ENCODE results near the gene TRIM8.

TRIM8 gene

GRCh38 chr10:102603946-102604345 lies 40.3 kb upstream of the TRIM8 start:
- H3K27ac ChIP-seq (ENCODE audit: low read depth, low read length), result no peak overlapping the region
- no peak overlapping the region for H3K4me3 ChIP-seq (ENCODE audit: low read depth in 1 of 2, low read length in 2 of 2)
- peaks cover 32% of the 10 kb centered on the region for H3K36me3 ChIP-seq (ENCODE audit: insufficient read depth, low read length)
- H3K4me1 ChIP-seq (ENCODE audit: insufficient read depth, low read length), result no peaks in the 10 kb centered on the region
- H3K9ac ChIP-seq (ENCODE audit: low read length), result no peak overlapping the region
- H3K27me3 ChIP-seq (ENCODE audit: control insufficient read depth in 1 of 2, insufficient read depth in 2 of 2, low read length in 2 of 2), result no peaks in the 10 kb centered on the region
- no peaks in the 10 kb centered on the region for H3K9me3 ChIP-seq (ENCODE audit: low read length)

GRCh38 chr10:102604439-102604841 lies 39.8 kb upstream of the TRIM8 start:
- no peak overlapping the region for H3K4me3 ChIP-seq (ENCODE audit: low read depth in 1 of 2, low read length in 2 of 2)
- H3K36me3 ChIP-seq (ENCODE audit: insufficient read depth, low read length), result peaks cover 28% of the 10 kb centered on the region
- no peak overlapping the region for H3K9ac ChIP-seq (ENCODE audit: low read length)
- H3K4me1 ChIP-seq (ENCODE audit: insufficient read depth, low read length), result no peaks in the 10 kb centered on the region
- no peak overlapping the region for H3K27ac ChIP-seq (ENCODE audit: low read depth, low read length)
- H3K9me3 ChIP-seq (ENCODE audit: low read length), result no peaks in the 10 kb centered on the region
- H3K27me3 ChIP-seq (ENCODE audit: control insufficient read depth in 1 of 2, insufficient read depth in 2 of 2, low read length in 2 of 2), result no peaks in the 10 kb centered on the region

GRCh38 chr10:102605712-102606111 lies 38.6 kb upstream of the TRIM8 start:
- Histone ChIP-seq H3K4me1 (ENCODE audit: insufficient read depth, low read length) (peaks cover 5% of the 10 kb centered on the region), H3K9ac (ENCODE audit: low read length) (no peak overlapping the region), H3K4me3 (ENCODE audit: low read depth in 1 of 2, low read length in 2 of 2) (no peak overlapping the region), H3K9me3 (ENCODE audit: low read length) (no peaks in the 10 kb centered on the region), H3K36me3 (ENCODE audit: insufficient read depth, low read length) (peaks cover 23% of the 10 kb centered on the region), H3K27me3 (ENCODE audit: control insufficient read depth in 1 of 2, insufficient read depth in 2 of 2, low read length in 2 of 2) (no peaks in the 10 kb centered on the region), H3K27ac (ENCODE audit: low read depth, low read length) (no peak overlapping the region)

GRCh38 chr10:102608487-102608886 lies 35.8 kb upstream of the TRIM8 start:
- Histone ChIP-seq H3K4me1 (ENCODE audit: insufficient read depth, low read length) (peaks cover 33% of the 10 kb centered on the region), H3K36me3 (ENCODE audit: insufficient read depth, low read length) (peaks cover 8% of the 10 kb centered on the region), H3K9ac (ENCODE audit: low read length) (no peak overlapping the region), H3K27me3 (ENCODE audit: control insufficient read depth in 1 of 2, insufficient read depth in 2 of 2, low read length in 2 of 2) (no peaks in the 10 kb centered on the region), H3K9me3 (ENCODE audit: low read length) (no peaks in the 10 kb centered on the region), H3K27ac (ENCODE audit: low read depth, low read length) (no peak overlapping the region), H3K4me3 (ENCODE audit: low read depth in 1 of 2, low read length in 2 of 2) (no peak overlapping the region)

GRCh38 chr10:102610441-102610887 lies 33.8 kb upstream of the TRIM8 start:
- Histone ChIP-seq H3K27me3 (ENCODE audit: control insufficient read depth in 1 of 2, insufficient read depth in 2 of 2, low read length in 2 of 2) (no peaks in the 10 kb centered on the region), H3K36me3 (ENCODE audit: insufficient read depth, low read length) (no peaks in the 10 kb centered on the region), H3K9ac (ENCODE audit: low read length) (no peak overlapping the region), H3K27ac (ENCODE audit: low read depth, low read length) (peak overlapping the region; percentile 81), H3K4me3 (ENCODE audit: low read depth in 1 of 2, low read length in 2 of 2) (no peak overlapping the region), H3K9me3 (ENCODE audit: low read length) (no peaks in the 10 kb centered on the region), H3K4me1 (ENCODE audit: insufficient read depth, low read length) (peaks cover 47% of the 10 kb centered on the region)

- Histone ChIP-seq H3K27ac (ENCODE audit: low read depth, low read length) (peak overlapping the region; percentile 81), H3K36me3 (ENCODE audit: insufficient read depth, low read length) (peaks cover 4% of the 10 kb centered on the region), H3K4me3 (ENCODE audit: low read depth in 1 of 2, low read length in 2 of 2) (no peak overlapping the region), H3K9me3 (ENCODE audit: low read length) (no peaks in the 10 kb centered on the region), H3K9ac (ENCODE audit: low read length) (no peak overlapping the region), H3K27me3 (ENCODE audit: control insufficient read depth in 1 of 2, insufficient read depth in 2 of 2, low read length in 2 of 2) (no peaks in the 10 kb centered on the region), H3K4me1 (ENCODE audit: insufficient read depth, low read length) (peaks cover 55% of the 10 kb centered on the region)
Observed at GRCh38 chr10:102611514-102612087, 32.7 kb upstream of the TRIM8 start.

- H3K9me3 ChIP-seq (ENCODE audit: low read length), result no peaks in the 10 kb centered on the region
- H3K4me1 ChIP-seq (ENCODE audit: insufficient read depth, low read length), result peaks cover 61% of the 10 kb centered on the region
- no peak overlapping the region for H3K4me3 ChIP-seq (ENCODE audit: low read depth in 1 of 2, low read length in 2 of 2)
- H3K9ac ChIP-seq (ENCODE audit: low read length), result no peak overlapping the region
- H3K27me3 ChIP-seq (ENCODE audit: control insufficient read depth in 1 of 2, insufficient read depth in 2 of 2, low read length in 2 of 2), result no peaks in the 10 kb centered on the region
- peak overlapping the region; percentile 81 for H3K27ac ChIP-seq (ENCODE audit: low read depth, low read length)
- H3K36me3 ChIP-seq (ENCODE audit: insufficient read depth, low read length), result peaks cover 17% of the 10 kb centered on the region
Observed at GRCh38 chr10:102612964-102613275, 31.4 kb upstream of the TRIM8 start.

- H3K9ac ChIP-seq (ENCODE audit: low read length), result no peak overlapping the region
- no peaks in the 10 kb centered on the region for H3K9me3 ChIP-seq (ENCODE audit: low read length)
- peaks cover 21% of the 10 kb centered on the region for H3K36me3 ChIP-seq (ENCODE audit: insufficient read depth, low read length)
- no peaks in the 10 kb centered on the region for H3K27me3 ChIP-seq (ENCODE audit: control insufficient read depth in 1 of 2, insufficient read depth in 2 of 2, low read length in 2 of 2)
- H3K4me3 ChIP-seq (ENCODE audit: low read depth in 1 of 2, low read length in 2 of 2), result no peak overlapping the region
- H3K27ac ChIP-seq (ENCODE audit: low read depth, low read length), result peak overlapping the region; percentile 49
- peaks cover 65% of the 10 kb centered on the region for H3K4me1 ChIP-seq (ENCODE audit: insufficient read depth, low read length)
Observed at GRCh38 chr10:102613286-102613685, 31.0 kb upstream of the TRIM8 start.

GRCh38 chr10:102613785-102614184 lies 30.5 kb upstream of the TRIM8 start:
- Histone ChIP-seq H3K27ac (ENCODE audit: low read depth, low read length) (peak overlapping the region; percentile 49), H3K4me3 (ENCODE audit: low read depth in 1 of 2, low read length in 2 of 2) (no peak overlapping the region), H3K27me3 (ENCODE audit: control insufficient read depth in 1 of 2, insufficient read depth in 2 of 2, low read length in 2 of 2) (no peaks in the 10 kb centered on the region), H3K36me3 (ENCODE audit: insufficient read depth, low read length) (peaks cover 21% of the 10 kb centered on the region), H3K4me1 (ENCODE audit: insufficient read depth, low read length) (peaks cover 70% of the 10 kb centered on the region), H3K9me3 (ENCODE audit: low read length) (no peaks in the 10 kb centered on the region), H3K9ac (ENCODE audit: low read length) (no peak overlapping the region)

GRCh38 chr10:102614888-102615287 lies 29.4 kb upstream of the TRIM8 start:
- H3K36me3 ChIP-seq (ENCODE audit: insufficient read depth, low read length), result peaks cover 21% of the 10 kb centered on the region
- H3K4me3 ChIP-seq (ENCODE audit: low read depth in 1 of 2, low read length in 2 of 2), result no peak overlapping the region
- no peak overlapping the region for H3K9ac ChIP-seq (ENCODE audit: low read length)
- H3K27ac ChIP-seq (ENCODE audit: low read depth, low read length), result no peak overlapping the region
- H3K9me3 ChIP-seq (ENCODE audit: low read length), result no peaks in the 10 kb centered on the region
- H3K4me1 ChIP-seq (ENCODE audit: insufficient read depth, low read length), result peaks cover 81% of the 10 kb centered on the region
- H3K27me3 ChIP-seq (ENCODE audit: control insufficient read depth in 1 of 2, insufficient read depth in 2 of 2, low read length in 2 of 2), result no peaks in the 10 kb centered on the region

- H3K9ac ChIP-seq (ENCODE audit: low read length), result no peak overlapping the region
- H3K36me3 ChIP-seq (ENCODE audit: insufficient read depth, low read length), result peaks cover 21% of the 10 kb centered on the region
- peaks cover 84% of the 10 kb centered on the region for H3K4me1 ChIP-seq (ENCODE audit: insufficient read depth, low read length)
- H3K4me3 ChIP-seq (ENCODE audit: low read depth in 1 of 2, low read length in 2 of 2), result no peak overlapping the region
- H3K27ac ChIP-seq (ENCODE audit: low read depth, low read length), result no peak overlapping the region
- H3K27me3 ChIP-seq (ENCODE audit: control insufficient read depth in 1 of 2, insufficient read depth in 2 of 2, low read length in 2 of 2), result no peaks in the 10 kb centered on the region
- H3K9me3 ChIP-seq (ENCODE audit: low read length), result no peaks in the 10 kb centered on the region
Observed at GRCh38 chr10:102615361-102615760, 28.9 kb upstream of the TRIM8 start.

GRCh38 chr10:102616066-102616770 lies 28.1 kb upstream of the TRIM8 start:
- no peak overlapping the region for H3K9ac ChIP-seq (ENCODE audit: low read length)
- no peak overlapping the region for H3K4me3 ChIP-seq (ENCODE audit: low read depth in 1 of 2, low read length in 2 of 2)
- H3K27ac ChIP-seq (ENCODE audit: low read depth, low read length), result no peak overlapping the region
- H3K36me3 ChIP-seq (ENCODE audit: insufficient read depth, low read length), result peaks cover 21% of the 10 kb centered on the region
- no peaks in the 10 kb centered on the region for H3K27me3 ChIP-seq (ENCODE audit: control insufficient read depth in 1 of 2, insufficient read depth in 2 of 2, low read length in 2 of 2)
- peaks cover 84% of the 10 kb centered on the region for H3K4me1 ChIP-seq (ENCODE audit: insufficient read depth, low read length)
- no peaks in the 10 kb centered on the region for H3K9me3 ChIP-seq (ENCODE audit: low read length)
